ENCODE results near the gene RMRP.

The RMRP gene

GRCh38 chr9:35629597-35629996 lies 28.2 kb downstream of the RMRP start:
- TF ChIP-seq CTCF (IDR thresholded peaks at IDR 0.05) = no peak
- DNase-seq (ENCODE audit: low spot score) = no peak
- Histone ChIP-seq H3K4me3 (no peak overlapping the region), H3K27ac (no peak overlapping the region)

- no peak for TF ChIP-seq CTCF (IDR thresholded peaks at IDR 0.05)
- DNase-seq (ENCODE audit: low spot score) = no peak
- Histone ChIP-seq H3K27ac (no peak overlapping the region), H3K4me3 (no peak overlapping the region)
Measured at GRCh38 chr9:35628389-35628991, 29.3 kb downstream of the RMRP start.

GRCh38 chr9:35627575-35627974 lies 30.2 kb downstream of the RMRP start:
- Histone ChIP-seq H3K4me3 (no peak overlapping the region), H3K27ac (no peak overlapping the region)
- no peak for TF ChIP-seq CTCF (IDR thresholded peaks at IDR 0.05)
- DNase-seq (ENCODE audit: low spot score) = no peak

GRCh38 chr9:35619800-35620158 lies 38.0 kb downstream of the RMRP start:
- no peak overlapping the region for H3K27ac ChIP-seq
- no peak for DNase-seq (ENCODE audit: low spot score)
- H3K4me3 ChIP-seq = no peak overlapping the region
- no peak for TF ChIP-seq CTCF (IDR thresholded peaks at IDR 0.05)

- TF ChIP-seq CTCF (IDR thresholded peaks at IDR 0.05) = no peak
- DNase-seq (ENCODE audit: low spot score) = no peak
- Histone ChIP-seq H3K27ac (peak overlapping the region in 1 of 2 donors; percentile 5), H3K4me3 (no peak overlapping the region)
Measured at GRCh38 chr9:35618854-35619799, 38.7 kb downstream of the RMRP start.

- peak within 1 kb of the TSS in 1 of 2 donors; percentile 18 for H3K27ac ChIP-seq
- TF ChIP-seq CTCF (IDR thresholded peaks at IDR 0.05) = no peak
Measured at GRCh38 chr9:35618325-35618727, 39.5 kb downstream of the RMRP start, which contains the start of gene CD72. CD72 (minus strand) TSS chr9:35618413; CDS start chr9:35618303, 110 bp downstream.

More at GRCh38 chr9:35618325-35618727, 39.5 kb downstream of the RMRP start, which contains the start of gene CD72:
- DNase-seq (ENCODE audit: low spot score) = peak; percentile 69
- peak within 1 kb of the TSS; percentile 79 for H3K4me3 ChIP-seq

All from coronary artery (tissue), 2 donors.